SH-SY5Y (cell line): ENCODE data around the gene SCAND1.

Experiments
- GATA2 ChIP-seq: IDR thresholded peaks from 2 replicates; pipeline ENCODE4 v1.6.1; 2011; ENCODE audit warnings: mild to moderate bottlenecking, low read depth, low read length
- GATA3 ChIP-seq: IDR thresholded peaks from 2 replicates; pipeline ENCODE4 v1.6.1; 2011; ENCODE audit warnings: low read depth, mild to moderate bottlenecking, low read length, moderate library complexity

- TF ChIP-seq GATA2 (no peak), GATA3 (no peak)
Observed at GRCh38 chr20:35954907-35955251, 577 bp upstream of the SCAND1 start.
